IPS-NIHi7 (cell line): Measurements from ENCODE around the gene SH3BP5L.

Source experiments
- DNase-seq: peaks from one replicate; pipeline ENCODE4 v3.0.0; 2012; ENCODE audit warnings: mixed read lengths; ENCODE audit errors: extremely low spot score

Gene SH3BP5L

GRCh38 chr1:248825909-248826760 lies at the start of gene SH3BP5L:
Gene SH3BP5L, minus strand, starts transcription at chr1:248825915. Its CDS starts 980 bp downstream, at chr1:248824935.
- peak; percentile 95 for DNase-seq

- peak; percentile 59 for DNase-seq
Observed at GRCh38 chr1:248873993-248874533, 48.3 kb upstream of the SH3BP5L start.

GRCh38 chr1:248873409-248873992 lies 47.8 kb upstream of the SH3BP5L start:
- peak; percentile 77 for DNase-seq

DNA sequence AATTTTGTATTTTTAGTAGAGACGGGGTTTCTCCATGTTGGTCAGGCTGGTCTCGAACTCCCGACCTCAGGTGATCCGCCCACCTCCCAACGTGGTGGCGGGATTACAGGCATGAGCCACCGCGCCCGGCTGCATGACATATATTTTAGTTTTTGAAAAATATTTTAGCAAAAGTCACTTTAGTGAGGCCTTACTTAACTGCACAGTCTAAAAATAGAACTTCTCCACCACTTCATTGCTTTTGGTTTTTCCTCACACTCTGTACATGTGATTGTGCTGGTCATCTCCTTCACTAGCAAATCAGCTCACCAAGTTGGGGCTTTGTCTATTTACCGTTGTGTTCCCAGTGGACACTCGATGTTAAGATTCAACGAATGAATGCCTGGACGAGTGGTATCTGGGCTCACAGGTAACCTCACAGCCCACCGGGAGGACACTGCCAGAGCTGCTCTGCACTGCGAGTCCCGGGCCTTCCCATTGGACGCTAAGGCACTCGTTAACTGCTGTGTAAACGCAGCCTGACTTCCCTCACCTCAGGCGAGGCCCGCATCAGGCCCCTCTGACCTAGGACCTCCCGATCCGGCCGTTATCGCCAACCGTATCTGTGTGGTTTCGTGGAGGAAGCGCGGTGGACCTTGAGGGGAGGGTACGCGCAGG lies 47.2 kb upstream of the SH3BP5L start:
- DNase-seq = peak; percentile 78

DNA sequence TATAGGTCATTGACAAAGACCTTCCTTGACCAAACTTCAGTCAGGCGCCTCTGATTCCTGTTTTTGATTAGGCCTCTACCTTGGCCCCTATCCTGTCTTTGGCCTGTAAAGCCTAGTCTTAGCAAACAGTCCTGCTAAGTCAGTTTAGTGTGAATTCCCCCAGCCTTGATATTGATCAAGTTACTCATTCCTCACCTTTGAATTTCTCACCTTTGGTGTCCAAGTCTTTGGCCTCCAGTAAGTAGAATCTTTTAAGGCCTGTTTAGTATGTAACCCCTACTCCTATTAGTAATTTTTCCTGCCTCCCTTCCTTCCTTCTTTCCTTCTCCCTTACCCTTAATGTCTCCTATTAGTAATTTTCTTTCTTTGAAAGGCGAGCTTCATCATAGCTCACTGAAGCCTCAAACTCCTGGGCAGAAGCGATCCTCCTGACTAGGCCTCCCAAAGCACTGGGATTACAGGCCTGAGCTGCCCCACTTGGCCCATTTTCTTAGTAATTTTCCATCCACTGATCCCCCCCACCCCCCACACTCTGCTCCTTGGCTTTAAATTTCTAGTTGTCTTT lies 46.2 kb upstream of the SH3BP5L start:
- DNase-seq = no peak

GRCh38 chr1:248862998-248863881 lies 37.5 kb upstream of the SH3BP5L start:
- DNase-seq = peak; percentile 52

DNA sequence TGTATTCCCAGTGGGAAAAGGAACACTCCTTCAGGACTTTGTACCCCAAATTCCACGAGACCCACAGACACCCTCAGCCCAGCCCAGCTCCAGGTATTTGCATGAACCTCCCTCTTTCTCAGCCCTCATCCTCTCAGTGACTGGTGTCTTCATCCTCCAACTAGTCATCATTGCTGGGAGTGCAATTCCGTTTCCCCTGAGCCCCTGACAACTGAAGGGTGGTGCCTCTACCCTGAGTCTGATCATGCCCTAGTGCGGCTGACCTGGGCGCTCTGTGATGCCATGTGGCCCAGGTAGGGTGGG lies 36.9 kb upstream of the SH3BP5L start:
- no peak for DNase-seq

- no peak for DNase-seq
Observed at GRCh38 chr1:248861616-248862015, 35.9 kb upstream of the SH3BP5L start.

DNA sequence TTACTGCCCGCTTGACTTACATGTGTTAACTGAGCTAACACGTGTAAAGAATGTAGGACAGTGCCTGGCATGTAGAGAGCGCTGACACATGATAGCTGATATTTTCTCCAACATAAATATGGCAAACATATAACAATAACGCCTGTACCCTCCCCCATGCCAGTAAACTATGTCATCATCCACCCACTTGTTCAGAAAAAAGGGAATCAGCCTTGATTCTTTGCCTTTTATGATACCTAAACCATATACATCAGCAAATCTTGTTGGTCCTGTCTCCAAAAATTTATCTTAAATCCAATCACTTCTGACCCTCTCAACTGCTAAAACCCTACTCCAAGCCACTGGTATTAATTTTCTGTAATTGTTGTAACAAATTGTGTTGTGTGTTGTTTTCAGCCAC lies 34.3 kb upstream of the SH3BP5L start:
- DNase-seq = no peak

GRCh38 chr1:248858891-248859889 lies 33.5 kb upstream of the SH3BP5L start, which contains the start of gene ZNF692:
Gene ZNF692, minus strand, starts transcription at chr1:248859085. Its CDS starts 776 bp downstream, at chr1:248858309.
- DNase-seq = peak; percentile 95

DNA sequence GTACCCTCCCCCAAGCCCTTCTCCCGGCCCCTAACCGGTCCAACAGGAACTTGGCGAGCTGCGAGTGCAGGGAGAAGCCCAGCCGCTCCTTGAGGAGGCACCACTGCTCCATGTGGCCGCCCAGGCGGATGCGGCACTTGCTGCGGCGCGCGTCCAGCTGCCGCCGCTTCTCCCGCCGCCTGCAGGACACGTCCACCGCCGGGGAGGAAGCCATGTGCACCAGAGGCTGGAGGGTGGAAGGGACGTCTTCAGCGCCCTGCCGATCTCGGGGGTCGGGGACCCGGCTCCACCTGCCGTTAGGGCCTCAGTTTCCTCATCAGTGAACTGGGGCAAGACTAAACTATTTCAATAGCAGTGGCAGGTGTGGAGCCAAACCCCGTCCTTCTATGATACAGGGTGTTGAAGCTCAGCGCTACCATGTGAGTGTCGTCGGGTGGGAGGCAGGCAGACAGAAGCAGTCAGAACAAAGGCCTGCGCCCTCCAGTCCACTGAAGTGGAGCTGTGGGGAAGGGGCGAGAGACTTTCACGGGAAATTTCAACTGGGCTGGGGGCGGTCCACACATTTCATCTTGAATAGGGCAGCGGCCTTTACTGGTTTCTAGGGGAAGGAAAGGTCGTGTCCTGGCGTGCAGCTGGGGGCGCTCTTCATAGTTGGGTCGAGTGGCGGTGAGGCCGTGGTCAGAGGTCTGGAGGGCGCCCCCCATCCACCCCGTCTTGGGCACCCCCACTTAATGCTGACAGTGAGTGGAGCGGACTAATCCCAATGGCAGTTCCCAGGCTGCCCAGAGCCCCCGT lies 32.6 kb upstream of the SH3BP5L start:
- DNase-seq = peak; percentile 81

DNA sequence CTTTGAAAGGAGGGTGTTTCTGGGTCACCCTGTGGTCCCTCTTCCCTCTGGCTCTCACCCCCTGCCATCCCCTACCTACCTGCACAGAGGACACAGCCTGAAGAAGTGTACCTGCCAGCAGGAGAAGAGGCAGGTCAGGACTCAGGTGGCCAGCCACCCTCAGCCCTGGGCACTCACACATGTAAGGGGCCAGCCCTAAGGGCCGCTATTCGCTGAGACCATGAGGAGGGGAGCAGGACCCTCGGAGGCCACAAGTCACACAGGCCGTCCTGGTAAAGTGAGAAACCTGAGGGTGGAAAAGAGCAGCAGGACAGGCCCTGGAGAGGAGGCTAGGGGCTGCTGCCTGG lies 32.0 kb upstream of the SH3BP5L start:
- no peak for DNase-seq

GRCh38 chr1:248857201-248857600 lies 31.5 kb upstream of the SH3BP5L start:
- no peak for DNase-seq

DNA sequence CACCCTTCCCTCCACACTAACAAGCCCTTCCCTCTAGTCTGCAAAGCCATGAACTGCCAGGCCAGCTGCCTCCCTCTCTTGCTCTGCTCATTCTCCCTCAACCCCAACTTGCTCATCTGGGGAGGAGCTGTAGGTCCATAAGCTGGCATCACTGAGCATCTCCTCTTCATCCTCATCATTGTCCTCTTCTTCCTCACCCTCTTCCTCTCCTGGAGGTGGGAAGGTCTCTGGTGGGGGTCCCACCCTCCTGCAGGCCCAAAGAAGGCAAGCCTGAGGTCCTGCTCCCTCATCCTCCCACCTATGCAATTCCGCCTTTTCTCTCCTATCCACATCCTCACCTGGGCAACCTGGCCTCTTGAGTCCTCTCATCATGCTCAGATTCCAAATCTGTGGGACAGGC lies 30.5 kb upstream of the SH3BP5L start:
- no peak for DNase-seq

- DNase-seq = no peak
Observed at GRCh38 chr1:248855580-248855979, 29.9 kb upstream of the SH3BP5L start.

DNA sequence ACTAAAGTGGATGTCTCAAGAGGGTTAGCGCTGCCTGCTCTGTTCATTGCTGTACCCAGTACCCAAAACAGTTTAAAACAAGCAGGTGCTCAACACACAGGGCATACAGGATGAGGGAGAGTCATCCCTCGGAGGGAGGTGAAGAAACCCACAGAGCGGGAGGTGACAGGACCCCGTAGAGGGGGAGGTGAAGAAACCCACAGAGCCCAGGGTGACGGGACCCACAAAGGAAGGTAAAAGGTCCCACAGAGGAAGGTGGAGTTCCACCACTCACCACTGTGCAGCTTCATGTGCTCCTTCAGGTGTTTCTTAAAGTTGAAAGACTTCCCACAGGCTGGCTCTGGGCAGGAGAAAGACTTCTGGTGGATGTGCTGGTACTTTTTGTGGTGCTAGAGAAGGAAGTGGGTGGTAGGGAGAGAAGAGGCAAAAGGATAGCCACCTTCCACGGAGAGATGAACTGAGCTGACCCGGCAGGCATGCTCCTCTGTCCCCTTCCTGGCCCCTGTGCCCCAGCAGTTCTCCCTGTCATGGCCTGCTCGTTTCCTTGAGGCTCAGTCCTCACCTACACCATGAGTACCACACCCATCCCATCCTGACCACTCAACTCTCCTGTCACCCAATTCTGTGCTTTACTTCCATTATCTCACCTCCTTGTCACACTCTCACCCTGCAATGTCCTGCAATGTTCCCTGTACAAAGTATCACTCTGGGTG lies 28.1 kb upstream of the SH3BP5L start:
- no peak for DNase-seq

- no peak for DNase-seq
Observed at GRCh38 chr1:248852481-248853405, 27.0 kb upstream of the SH3BP5L start.
